HG03280 (cell line): ENCODE results near the gene TFR2.
A peak's percentile ranks its signal among the peaks of the same experiment; 100 is the strongest.

ENCODE experiments used
- ATAC-seq: cut with Tn5 transposase; IDR thresholded peaks from one replicate; pipeline ENCODE4 v1.9.1; 2021; ENCODE audit warnings: mild to moderate bottlenecking, moderate library complexity; ENCODE audit not compliant: unreplicated experiment

Gene TFR2

DNA sequence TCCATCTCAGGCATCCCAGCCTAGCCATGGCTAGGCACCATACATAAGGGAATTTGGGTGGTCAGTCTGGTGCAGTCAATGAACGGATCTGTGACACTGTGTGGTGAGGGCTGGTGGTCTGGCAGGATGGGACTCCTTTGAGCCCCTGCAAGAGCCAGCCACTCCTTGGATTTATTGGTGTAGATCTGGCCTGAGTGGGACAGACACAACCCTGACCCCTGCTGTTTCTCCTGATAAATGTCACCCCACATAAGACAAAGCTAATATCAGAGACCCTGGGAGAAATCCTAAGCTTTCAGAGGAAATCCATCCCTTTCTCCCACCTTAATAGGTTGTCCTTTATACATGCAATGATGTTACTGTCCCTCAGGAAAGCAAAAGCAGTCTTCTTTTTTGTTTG, 52.9 kb downstream of the TFR2 start:
- no peak for ATAC-seq

GRCh38 chr7:100586266-100587025, 54.9 kb downstream of the TFR2 start, which contains the start of gene FBXO24:
Gene FBXO24 (plus strand): TSS chr7:100586328. CDS start chr7:100586626, 298 bp downstream.
- peak; percentile 82 for ATAC-seq

DNA sequence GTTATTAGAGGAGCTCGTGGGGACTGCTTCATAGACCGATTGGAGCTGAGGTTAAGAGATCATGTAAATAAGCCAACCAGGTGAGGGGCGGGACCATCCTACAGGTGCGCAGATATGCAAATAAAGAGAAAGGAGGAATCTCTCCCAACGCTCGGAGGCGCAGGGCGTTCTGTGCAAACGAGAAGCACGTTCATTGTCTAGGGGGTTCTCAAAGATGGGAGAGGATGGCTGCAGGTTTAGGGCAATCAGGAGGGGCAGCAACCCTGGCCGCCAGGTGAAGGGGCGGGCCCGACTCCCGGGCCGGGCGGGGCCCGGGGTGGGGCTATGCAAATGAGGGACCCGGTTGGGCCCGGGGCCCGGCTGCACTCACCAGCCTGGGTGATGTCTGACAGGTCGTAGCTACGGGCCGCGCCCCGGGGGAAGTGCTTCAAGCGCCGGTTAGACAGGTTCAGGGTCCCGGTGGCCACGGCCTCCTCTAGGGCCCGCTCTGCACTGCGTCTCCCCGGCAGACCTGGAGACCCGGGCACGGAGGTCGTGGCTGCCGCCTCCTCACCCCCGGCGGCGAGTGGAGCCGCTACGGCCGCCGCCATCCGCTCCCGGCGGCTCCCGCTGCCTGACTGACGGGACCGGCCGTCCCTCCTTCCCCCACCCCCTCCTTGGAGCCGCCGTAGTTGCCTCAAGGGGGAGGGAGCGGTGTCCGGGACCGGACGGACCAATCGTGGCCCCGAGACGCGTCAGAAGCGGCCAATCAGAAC, 55.7 kb downstream of the TFR2 start, which contains the start of gene LRCH4:
TSS of gene LRCH4 (minus strand) at position 619 of the 755 bp plus-strand sequence. CDS start at position 590, 29 bp downstream.
- ATAC-seq = peak; percentile 31

- ATAC-seq = no peak
These were observed 56.5 kb downstream of the TFR2 start for GRCh38 chr7:100584683-100585510.

DNA sequence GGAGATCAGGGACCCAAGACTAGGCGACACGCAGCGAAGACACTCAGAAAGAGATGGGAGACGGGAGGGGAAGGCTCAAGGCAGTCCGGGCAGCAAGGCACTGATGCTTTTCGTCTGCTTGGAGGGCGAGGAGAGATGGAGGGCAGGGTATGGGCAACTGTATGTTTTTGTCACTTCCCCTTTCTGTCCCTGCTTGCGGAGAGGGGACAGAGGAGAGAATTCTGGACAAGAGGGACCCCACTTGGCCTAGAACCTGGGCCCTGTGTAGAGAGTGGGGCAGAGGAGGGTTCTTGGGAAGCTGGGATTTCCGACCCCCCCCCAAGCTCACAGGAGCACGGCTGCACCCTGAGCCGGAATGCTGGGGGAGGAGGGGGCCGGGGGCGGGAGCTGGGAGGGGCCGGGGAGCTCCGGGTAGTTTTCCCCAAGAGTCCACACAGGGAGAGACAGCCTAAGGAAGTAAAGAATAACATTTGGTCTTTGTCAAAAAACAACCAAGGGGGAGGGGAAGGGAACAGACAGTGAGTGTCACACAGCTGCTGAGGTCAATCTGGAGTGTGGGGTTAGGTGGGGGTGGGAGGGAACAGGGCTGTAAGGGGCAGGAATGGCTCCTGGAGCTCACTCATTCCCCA, 57.2 kb downstream of the TFR2 start:
- ATAC-seq = no peak

DNA sequence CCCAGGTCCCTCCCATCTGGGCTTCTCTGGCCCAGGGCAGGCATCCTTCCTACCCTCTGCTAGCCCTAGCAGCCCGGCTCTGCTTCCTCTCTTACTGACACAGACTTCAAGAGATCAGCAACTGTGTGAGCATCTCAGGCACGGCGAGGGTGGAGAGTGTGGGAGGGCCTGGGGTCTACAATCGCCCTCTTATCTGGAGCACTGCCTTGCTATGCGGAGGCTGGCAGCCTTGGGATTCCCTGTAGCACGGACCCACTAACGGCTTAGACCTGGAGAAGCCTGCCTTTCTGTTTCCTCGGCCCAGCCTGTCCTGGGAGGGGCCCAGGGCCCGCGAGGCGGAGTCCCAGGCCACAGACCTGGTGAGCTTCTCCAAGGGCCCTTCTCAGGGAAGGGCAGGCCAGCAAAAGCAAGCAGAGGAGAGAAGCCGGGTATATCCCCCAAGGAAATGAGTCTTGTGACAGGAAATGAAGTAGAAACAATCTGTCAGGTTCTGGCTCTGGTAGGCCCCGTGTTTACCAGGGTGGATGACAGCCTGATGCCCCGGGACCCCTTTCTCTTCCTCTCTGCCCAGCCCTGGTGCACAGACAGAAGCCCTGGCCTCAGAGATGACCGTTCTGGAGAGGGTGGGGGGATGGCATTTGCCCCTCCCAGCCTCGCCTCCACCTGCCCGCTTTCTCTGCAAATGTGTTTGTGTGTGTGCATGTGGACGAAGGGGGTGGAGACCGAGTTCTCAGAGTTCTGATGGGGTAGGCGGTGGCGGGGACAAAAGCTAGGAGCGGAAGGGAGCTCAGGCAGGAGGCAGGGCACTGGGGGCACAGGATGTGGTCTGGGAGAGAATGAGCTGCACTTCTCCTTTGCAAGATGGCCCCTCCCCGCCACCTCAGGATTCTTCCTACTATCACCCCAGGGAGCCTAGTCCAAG, 58.0 kb downstream of the TFR2 start:
- no peak for ATAC-seq

DNA sequence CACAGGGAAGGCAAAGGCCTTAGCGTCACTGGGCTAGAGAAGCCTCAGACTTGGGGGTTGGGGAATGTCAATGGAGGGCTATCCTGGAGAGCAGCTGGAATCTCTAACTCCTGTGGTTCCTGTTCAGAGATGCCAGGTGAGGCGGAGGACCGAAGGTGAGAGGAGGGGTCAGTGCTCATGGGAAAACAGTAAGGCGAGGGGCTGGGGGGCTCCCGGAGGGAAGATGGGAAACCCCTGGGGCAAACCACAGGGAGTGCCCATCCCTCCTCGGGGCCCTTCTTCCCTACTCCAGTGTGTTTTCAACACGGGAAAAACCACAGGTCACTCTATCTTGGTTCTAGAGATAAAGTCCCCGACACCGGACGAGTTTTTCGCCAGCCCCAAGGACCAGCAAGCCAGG, 58.7 kb downstream of the TFR2 start:
- no peak for ATAC-seq

- no peak for ATAC-seq
These were observed 59.2 kb downstream of the TFR2 start for GRCh38 chr7:100582041-100582579.

- no peak for ATAC-seq
These were observed 60.7 kb downstream of the TFR2 start for GRCh38 chr7:100580466-100581283.

DNA sequence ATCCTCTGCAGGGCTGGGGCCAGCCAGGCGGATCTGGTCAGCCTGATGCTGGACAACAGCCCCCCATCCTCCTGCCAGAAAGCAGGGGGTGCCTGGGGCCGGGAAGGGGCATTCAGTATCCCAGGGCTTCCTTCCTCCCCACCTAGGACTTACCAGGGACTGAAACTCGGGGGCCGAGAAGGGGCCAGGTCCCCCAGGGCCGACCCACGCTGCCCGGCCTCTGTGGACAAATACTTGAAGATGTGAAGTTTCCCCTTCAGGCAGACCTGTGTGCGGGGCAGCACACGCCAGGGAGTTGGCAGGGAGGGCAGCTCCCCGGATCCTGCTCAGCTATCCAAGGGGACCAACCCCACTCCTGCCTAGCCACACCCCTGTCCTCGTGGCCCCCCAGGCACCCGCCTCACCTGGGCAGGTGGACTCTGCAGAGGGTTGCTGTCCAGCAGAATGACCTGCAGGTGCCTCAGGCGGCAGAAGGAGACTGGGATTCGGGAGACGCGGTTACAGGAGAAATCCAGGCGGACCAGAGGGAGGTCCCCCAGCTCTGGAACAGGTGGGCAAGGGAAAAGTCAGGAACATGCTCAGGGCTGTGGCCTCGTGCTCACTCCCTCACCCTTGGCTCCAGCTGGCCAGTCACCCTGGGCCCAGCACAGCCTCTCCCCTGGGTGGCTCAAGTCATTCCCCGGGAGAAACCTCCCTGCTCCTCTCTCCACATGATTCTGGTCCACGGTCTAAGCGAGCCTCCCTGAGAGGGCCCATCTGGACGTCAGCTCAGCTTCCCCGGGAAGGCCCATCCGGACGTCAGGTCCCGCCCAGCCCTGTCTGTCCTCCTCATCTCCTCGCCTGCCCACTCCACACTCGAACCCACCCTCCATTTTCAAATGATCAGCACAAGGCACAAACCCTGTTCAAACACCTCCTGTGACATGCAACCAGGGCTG, 62.8 kb downstream of the TFR2 start:
- no peak for ATAC-seq

GRCh38 chr7:100577507-100577906, 63.8 kb downstream of the TFR2 start:
- ATAC-seq = no peak

DNA sequence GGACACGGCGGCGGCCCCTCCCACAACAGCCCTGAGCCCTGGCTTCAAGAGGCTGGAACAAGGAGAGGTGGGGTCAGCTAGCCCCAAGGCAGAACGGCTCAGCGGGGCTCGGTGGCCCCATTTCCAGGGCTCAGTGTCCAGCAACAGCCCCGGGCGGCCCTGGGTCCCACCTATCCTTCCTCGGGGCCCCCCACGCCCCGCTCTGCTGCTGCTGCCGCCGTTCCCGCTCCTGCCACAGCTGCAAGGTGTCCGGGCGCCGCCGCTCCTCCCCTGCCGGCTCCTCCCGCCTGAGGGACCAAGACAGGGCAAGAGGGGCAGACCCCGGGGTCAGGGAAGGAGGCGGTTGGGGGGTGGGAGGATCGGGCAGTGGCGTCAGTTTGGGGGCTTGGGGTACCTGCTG, 64.2 kb downstream of the TFR2 start:
- ATAC-seq = no peak

DNA sequence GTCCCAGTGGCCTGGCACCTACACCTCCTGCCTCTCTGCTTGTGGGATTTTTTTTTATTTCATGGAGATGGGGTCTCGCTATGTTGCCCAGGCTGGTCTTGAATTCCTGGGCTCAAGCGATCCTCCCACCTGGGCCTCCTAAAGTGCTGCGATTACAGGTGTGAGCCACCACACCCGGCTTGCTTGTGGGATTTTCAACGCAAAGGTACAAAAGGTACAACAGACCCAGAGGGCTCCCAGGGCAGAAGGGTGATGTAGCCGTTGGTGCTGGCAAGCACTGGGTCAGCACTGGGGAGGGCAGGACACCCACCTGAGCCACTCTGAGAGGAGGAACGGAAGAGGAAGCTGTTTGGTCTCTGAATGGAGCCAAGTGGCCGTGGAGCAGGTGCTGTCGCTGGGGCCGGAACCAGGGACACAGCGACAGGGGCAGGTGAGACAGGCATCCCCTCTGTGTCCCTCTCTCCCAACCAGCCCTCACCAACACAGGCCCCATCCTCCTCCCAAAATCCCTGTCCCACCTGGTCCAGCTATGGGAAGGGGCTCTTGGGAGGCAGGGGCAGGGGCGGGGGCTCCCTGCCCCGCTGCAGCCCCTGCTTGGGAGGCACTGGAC, 64.9 kb downstream of the TFR2 start:
- ATAC-seq = no peak

- ATAC-seq = no peak
These were observed 65.5 kb downstream of the TFR2 start for GRCh38 chr7:100575746-100576383.

DNA sequence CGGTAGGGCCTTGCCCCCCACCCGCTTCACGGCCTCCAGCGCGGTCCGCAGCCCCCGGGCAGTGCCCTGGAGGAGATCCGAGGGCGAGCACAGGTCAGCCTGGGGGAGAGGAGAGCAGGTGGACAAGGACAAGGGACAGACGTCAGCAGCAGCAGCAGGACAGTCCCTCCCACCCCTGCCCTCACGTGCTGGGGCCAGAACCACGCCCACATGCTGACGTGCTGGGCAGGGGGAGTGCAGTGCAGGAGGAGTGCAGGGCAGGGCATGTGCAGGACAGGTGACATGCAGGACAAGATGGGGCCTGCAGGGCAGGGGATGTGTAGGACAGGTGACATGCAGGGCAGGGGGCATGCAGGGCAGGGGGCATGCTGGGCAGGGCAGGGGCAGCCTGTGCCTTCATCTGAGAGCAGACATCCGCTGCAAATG, 66.1 kb downstream of the TFR2 start:
- ATAC-seq = no peak

DNA sequence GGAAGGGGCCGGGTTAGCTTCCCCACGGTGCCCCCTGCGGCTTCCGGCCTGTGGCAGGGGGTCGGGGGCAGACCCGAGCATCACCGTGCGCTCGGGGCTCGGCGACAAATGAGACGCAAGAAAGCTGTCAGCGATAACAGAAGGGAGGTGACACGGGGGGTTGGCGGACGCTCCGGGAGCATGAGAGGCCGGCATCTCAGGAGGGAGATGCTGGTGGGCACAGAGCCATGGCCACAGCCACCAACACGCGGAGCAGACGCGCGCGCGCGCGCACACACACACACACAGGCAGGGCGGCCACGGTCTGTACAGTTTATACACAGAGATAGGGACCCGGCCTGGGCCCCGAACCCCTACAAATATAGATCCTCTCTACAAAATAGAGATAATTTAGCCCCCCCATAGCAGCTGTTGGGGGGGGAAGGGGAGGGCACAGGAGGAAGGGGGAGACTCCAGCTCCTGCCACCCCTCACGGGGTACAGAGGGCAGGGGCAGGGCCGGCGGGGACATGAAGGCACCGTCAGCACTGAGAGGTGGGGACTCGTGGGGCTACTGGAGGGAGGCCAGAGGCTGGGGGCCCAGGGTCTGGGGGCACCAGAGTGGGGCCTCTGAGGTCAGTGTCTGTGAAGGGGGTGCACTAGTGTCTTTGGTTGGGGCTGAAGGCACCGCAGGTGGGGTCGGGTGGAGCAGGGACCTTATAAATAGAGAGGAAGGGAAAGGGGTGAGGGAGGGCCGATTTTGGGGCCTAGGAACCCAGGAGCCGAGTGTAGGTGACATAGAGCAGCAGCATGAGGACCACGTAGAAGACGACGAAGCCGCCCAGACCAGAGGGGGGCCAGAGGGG, 66.8 kb downstream of the TFR2 start:
- no peak for ATAC-seq
